GM18951 (cell line): ENCODE measurements around the gene TTC23L.
A peak's percentile ranks its signal among the peaks of the same experiment; 100 is the strongest.

Experiments used
- POLR2A ChIP-seq: IDR thresholded peaks from 4 replicates; pipeline ENCODE4 v1.6.1; 2011; ENCODE audit warnings: mild to moderate bottlenecking; ENCODE audit not compliant: insufficient read length, insufficient read depth; ENCODE audit errors: extremely low read depth
- in situ Hi-C: fragments of 300-500 bp; cut with MboI; formaldehyde crosslinking; loops from one replicate; pipeline ENCODE4 v1.12.0; 2022; ENCODE audit warnings: low sequenced_read_pairs, mixed read lengths, inconsistent platforms; ENCODE audit not compliant: unreplicated experiment

The TTC23L gene

DNA sequence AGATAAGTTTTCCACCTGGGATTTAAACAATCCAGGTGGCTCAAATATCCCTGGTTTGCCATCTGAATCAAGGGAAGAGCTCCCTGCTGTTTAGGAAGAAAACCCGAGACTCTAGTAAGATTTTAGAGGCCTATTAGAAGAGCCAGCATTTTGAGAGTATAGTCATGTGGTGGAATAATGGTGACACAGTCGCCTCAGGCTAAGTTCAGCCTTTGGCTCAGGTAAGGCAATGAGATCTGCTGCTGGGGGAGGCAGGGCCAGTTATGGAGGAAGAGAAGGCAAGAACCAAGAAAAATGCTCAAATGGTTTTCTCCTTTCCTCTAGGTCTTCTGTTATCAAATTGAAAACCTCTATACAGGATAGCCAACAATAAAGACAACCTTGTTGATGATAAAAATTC lies 60.1 kb downstream of the TTC23L start:
- TF ChIP-seq POLR2A, result no peak
- in situ Hi-C loops, result no loop called here

DNA sequence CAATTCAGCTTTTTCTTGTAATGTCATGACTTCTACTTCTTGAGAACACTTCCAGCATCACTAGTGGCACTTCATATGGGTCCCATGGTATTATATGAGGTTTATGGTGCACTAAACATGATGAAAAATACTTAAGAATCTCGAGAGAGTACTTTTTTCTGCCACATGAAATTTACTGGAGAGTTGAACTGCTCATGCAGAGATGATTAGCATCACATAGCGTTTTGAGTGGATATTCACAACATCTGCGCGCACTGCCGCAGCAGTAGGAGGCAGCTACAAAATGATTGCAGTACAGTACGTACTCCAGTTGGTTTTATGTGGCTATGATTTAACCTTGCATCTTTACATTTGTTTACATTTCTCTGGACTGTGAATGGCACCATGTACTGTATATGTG lies 61.7 kb downstream of the TTC23L start:
- in situ Hi-C loops, result loop anchor here (25.0 kb wide), 1 partner anchor 413 kb away; no protein-coding TSS in a partner anchor
- no peak for TF ChIP-seq POLR2A

DNA sequence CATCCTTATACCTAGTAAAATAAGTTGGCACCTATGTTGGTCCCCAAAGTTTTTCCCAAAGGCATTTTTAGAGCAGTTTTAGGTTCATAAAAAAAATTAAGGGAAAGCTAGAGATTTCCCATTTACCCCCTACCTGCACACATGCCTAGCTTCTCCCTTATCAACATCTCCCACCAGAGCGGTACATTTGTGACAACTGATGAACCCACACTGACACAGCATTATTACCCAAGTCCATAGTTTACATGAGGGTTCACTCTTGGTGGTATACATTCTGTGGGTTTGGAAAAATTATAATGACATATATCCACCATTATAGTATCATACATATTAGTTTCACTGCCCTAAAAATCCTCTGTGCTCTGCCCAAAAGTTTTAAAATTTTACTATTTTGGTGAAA lies 64.3 kb downstream of the TTC23L start:
- TF ChIP-seq POLR2A, result no peak
- in situ Hi-C loops, result loop anchor here (25.0 kb wide), 1 partner anchor 416 kb away; no protein-coding TSS in a partner anchor

DNA sequence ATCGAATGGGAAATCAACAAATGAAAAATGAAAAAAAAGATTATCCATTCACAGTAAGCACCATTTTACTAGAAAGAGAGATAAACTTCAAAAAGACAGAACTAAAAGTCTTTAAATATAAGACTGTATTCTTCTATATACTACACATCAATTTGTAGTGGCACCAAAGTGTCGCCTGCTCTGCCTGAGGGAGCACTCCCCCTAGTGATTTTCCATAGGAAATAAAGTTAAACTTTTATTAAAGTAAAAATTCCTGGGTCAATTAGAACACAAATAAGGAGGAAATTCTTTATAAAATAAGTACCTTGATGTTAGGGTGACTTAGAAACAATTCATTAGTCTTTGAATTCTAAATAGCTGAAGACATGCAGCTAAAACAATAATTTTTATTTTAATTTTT lies 66.6 kb downstream of the TTC23L start:
- in situ Hi-C loops, result loop anchor here (25.0 kb wide), 1 partner anchor 418 kb away; no protein-coding TSS in a partner anchor

DNA sequence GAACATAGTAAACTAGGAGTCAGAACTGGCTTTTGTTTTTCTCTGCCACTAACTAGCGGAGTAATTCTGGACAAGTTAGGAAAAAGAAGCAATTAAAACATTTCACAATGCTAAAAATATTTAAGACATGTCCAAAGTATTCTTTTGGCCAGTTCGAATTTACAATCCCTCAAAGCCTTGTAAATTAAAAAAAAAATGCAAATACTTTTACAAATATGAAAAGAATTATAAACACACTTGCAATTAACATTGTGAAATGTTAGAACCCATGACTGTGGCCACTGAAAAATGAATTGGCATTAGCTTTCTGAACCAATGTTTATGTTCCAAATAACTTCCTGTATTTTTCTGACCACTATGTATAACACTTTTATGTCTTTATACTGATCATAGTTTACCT lies 74.1 kb downstream of the TTC23L start:
- no peak for TF ChIP-seq POLR2A
- in situ Hi-C loops, result loop anchor here (25.0 kb wide), 1 partner anchor 426 kb away; no protein-coding TSS in a partner anchor

More for the DNA sequence above, 66.6 kb downstream of the TTC23L start:
- TF ChIP-seq POLR2A, result no peak

DNA sequence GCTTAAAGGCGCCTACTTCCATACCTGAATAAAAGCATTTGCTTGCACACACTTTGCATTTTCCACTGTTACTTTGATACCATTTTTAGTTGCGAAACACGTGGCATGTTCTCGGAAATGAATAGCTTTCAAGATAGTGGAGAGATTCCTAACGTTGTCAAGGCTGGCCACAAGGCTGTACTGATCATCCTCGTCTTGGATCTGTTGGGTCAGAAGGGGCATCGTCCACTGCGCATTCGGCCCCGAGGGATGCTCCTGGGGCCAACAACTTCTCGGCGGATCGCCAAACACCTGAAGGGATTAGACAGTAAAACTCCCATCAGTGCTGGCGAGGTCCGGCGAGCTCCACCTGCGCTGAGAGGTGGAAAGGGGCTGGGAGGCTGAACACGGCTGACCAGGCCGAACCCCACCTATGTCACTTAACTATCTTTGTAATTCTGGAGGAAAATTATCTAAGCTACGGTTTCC lies 75.7 kb downstream of the TTC23L start:
- TF ChIP-seq POLR2A, result no peak

DNA sequence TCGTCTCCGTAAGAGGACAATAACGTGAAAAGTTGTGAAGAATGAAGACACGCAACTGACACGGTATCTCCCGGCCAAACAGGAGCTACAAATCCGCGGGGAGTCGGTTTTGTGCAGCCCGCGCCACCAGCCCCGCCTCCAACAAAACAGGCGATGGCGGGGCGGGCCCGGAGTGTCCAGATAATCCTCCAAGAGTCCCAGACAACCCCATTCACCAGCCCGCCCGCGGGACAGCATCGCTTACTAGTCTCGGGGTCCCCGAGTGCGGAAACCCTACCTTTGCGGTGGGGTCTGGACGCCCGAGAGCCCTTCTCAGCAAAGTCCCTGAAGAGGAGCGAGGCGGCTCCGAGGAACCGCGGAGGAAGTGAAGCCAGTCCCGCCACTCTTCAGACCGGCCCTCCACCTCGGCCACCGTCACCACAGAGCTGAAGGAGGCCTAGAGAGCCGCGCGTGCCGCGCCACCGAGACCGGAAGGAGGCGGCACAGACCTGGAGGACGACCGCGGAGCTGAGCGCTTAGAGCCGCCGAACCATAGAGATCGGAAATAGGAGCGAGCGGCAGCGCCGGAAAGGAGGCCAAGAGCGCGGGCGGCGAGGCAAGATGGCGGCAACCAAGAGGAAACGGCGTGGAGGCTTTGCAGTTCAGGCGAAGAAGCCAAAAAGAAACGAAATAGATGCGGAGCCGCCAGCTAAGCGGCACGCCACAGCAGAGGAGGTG lies 76.3 kb downstream of the TTC23L start, which contains the start of the genes BRIX1 and RAD1:
Gene BRIX1, plus strand, starts transcription at position 573 of the 717 bp plus-strand sequence. Its CDS starts 28 bp downstream, at position 601.
Gene RAD1, minus strand, starts transcription at position 366 of the 717 bp plus-strand sequence. CDS start 612 bp downstream, outside the sequence.
- in situ Hi-C loops, result loop anchor here (25.0 kb wide), 1 partner anchor 428 kb away; no protein-coding TSS in a partner anchor
- TF ChIP-seq POLR2A, result peak; percentile 80

More for the DNA sequence above, 75.7 kb downstream of the TTC23L start:
- in situ Hi-C loops, result loop anchor here (25.0 kb wide), 1 partner anchor 427 kb away; no protein-coding TSS in a partner anchor

DNA sequence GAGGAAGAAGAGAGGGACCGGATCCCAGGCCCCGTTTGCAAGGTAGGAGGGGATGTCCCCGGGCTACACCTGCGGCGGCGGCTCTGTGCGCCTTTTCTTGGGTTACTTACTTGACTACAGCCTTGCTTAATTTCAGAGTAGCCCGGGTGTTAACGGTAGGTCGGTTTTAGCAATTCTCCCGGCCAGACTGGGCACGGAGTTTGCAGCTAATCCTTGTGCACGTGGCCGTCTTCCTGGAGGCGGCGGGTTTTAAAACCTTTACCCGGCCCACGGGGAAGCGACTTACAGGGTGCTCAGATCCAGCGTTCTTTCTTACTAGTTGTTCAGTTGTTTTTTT lies 76.9 kb downstream of the TTC23L start:
- in situ Hi-C loops, result loop anchor here (25.0 kb wide), 1 partner anchor 429 kb away; no protein-coding TSS in a partner anchor
- no peak for TF ChIP-seq POLR2A

DNA sequence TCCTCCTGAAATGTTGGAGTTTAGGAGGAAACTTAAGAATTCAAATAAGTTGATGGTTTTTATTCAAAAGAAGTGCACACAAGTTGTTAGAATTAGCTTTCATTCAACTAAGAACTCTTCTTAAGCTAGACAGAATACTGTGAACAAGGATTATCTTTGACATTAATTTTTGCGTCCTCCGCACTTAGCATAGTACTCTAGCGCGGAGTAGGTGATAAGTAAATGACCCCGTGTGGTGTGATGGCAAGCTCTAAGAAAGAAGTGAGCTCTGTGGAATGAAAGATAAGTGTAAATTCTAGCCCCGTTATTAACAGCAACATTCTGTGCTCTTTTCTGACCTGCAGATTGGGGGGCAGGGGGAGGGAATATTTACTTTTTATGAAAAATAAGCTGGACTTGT lies 77.6 kb downstream of the TTC23L start:
- in situ Hi-C loops, result loop anchor here (25.0 kb wide), 1 partner anchor 429 kb away; no protein-coding TSS in a partner anchor
- no peak for TF ChIP-seq POLR2A

DNA sequence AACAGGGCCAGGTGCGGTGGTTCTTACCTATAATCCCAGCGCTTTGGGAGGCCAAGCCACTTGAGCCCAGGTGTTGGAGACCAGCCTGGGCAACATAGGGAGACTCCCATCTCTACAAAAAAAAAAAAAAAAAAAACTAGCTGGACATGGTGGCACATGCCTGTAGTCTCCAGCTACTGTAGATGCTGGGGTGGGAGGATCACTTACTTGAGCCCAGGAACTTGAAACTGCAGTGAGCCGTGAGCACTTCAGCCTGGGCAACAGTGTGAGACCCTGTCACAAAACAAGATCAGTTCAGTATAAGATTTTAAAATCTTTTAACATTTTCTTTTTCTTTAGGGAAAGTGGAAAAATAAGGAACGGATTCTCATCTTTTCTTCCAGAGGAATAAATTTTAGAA lies 79.1 kb downstream of the TTC23L start:
- in situ Hi-C loops, result loop anchor here (25.0 kb wide), 1 partner anchor 431 kb away; no protein-coding TSS in a partner anchor
- no peak for TF ChIP-seq POLR2A

DNA sequence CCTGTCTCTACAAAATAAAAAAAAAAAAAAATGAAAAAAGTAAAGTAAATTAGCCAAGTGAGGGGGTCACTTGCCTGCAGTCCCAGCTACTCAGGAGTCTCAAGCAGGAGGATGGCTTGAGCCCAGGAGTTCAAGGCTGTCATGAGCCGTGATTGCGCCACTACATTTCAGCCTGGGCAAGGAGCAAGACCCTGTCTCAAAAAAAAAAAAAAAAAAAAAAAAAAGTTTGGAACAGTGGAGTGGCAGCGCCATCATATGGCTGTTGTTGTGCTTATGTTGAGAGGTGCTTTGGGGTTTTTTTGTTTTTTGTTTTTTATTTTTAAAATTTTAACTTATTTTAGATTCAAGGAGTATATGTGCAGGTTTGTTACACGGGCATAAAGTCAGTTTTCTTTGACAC lies 80.1 kb downstream of the TTC23L start:
- in situ Hi-C loops, result loop anchor here (25.0 kb wide), 1 partner anchor 432 kb away; no protein-coding TSS in a partner anchor
- no peak for TF ChIP-seq POLR2A

DNA sequence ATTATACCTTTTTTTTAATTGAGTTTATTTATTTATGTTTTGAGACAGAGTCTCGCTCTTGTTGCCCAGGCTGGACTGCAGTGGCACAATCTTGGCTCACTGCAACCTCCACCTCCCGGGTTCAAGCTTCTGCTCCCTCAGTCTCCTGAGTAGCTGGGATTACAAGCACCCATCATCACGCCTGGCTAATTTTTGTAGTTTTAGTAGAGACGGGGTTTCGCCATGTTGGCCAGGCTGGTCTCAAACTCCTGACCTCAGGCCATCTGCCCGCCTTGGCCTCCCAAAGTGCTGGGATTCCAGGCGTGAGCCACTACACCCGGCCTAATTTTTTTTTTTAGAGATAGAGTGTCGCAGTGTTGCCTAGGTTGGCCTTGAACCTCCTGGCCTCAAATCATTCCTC lies 84.3 kb downstream of the TTC23L start:
- in situ Hi-C loops, result loop anchor here (25.0 kb wide), 1 partner anchor 436 kb away; no protein-coding TSS in a partner anchor

DNA sequence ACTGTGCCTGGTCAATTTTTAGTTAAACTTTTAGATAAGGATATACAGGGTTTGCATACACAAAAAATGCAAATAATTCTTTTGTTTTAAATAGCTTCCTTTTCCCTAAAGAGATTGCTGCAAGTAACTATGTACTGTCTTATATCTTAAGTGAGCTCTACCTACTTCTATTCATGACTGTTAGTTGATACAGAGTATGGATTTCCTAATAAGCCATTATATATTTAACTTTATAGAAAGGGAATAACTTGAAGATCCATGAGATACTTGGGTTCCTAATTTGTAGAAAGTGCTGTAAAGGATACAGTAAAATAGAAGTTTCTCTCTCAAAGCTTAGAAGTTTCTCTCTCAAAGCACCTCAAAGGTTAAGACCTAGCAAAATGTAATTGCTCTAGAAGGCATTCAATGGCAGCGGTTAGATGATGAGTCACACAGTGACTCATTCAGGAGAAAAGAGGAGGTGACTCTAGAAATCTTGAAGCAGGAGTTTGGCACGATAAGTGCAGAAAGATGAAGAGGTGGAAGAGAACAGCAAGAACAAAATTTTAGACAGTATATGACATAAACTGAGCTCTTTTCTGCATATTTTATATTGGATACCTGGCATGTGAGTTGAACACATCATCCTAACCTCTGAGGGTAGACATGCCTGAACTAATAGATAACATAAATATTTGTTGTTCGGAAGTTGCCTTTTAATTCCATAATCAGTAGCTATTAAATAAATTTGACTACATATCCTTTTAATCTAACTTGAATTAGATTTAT lies 84.9 kb downstream of the TTC23L start:
- no peak for TF ChIP-seq POLR2A
- in situ Hi-C loops, result loop anchor here (25.0 kb wide), 1 partner anchor 437 kb away; no protein-coding TSS in a partner anchor

DNA sequence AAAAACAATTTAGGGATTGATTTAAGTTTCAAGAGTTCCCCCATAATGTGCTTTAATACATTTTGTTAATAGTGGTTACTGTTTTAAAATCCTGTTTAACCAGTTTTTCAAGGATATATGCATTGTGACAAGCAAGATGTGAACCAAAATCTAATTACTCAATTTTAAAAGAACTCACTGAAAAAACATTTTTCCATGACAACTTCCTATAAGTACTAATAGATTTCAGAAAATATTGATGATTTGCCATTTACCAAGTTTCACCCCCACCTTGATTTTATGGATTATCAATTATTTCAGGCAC lies 85.5 kb downstream of the TTC23L start:
- no peak for TF ChIP-seq POLR2A
- in situ Hi-C loops, result loop anchor here (25.0 kb wide), 1 partner anchor 437 kb away; no protein-coding TSS in a partner anchor
